Measurements from ENCODE around the gene NMD3. TPM values are rescaled to one million over a fixed set of nuclear protein-coding genes. Genes with fewer than 3 reads are reported as not detected.

The NMD3 gene
- total and polyA plus RNA-seq, 2 of the 13 experiments (the other 11 are each of a cell fraction or from before 2014, with no cell fraction given) = 44.2 to 55.2 TPM

GRCh38 chr3:161266731-161267150 lies 45.6 kb downstream of the NMD3 start:
- no peaks in the 10 kb centered on the region for H4K20me1 ChIP-seq (ENCODE audit: insufficient read depth, low read length)
- H3K4me3 ChIP-seq (replicated peaks in 1 of 3; ENCODE audit: insufficient read depth in 1 of 3, low read depth in 2 of 3, low read length in 3 of 3) = no peak overlapping the region
- intact Hi-C loops (cut with micrococcal nuclease; ENCODE audit: unreplicated experiment) (no loop called here), in situ Hi-C loops (cut with HindIII; ENCODE audit: extremely low pct_ligation_motif_present, low pct_unique_long_range_greater_than_20kb) (no loop called here)
- no peaks in the 10 kb centered on the region for H3K79me2 ChIP-seq (ENCODE audit: insufficient read depth, low read length)
- BruUV-seq (replicated peaks) = no TSS peak
- ChIA-PET POLR2A (interaction anchor here (1.3 to 1.7 kb wide), 2 partner anchors 45 to 154 kb away, joined by 3 to 6 read pairs; partner anchors contain the start of gene NMD3), CTCF (ENCODE audit: low intra/inter-chr PET ratio, low total read pairs) (no interaction called here)
- H3K4me1 ChIP-seq (ENCODE audit: insufficient read depth, low read length) = peaks cover 23% of the 10 kb centered on the region
- H2AFZ ChIP-seq (ENCODE audit: low read length) = no peak overlapping the region
- H3K9me3 ChIP-seq (ENCODE audit: low read length) = peaks cover 6% of the 10 kb centered on the region
- H3K27me3 ChIP-seq (ENCODE audit: control insufficient read depth in 1 of 2, insufficient read depth in 2 of 2, low read length in 2 of 2) = no peaks in the 10 kb centered on the region
- no peak overlapping the region for H3K27ac ChIP-seq (ENCODE audit: extremely low read length, insufficient read depth, low read length)
- no peak overlapping the region for H3K4me2 ChIP-seq (ENCODE audit: low read depth, low read length)
- DNase-seq (ENCODE audit: low spot score) (peak; percentile 43), ATAC-seq (peak; percentile 36; the same call in 2 of the 3 replicates), FAIRE-seq (no peak)
- no peak overlapping the region for H3K9ac ChIP-seq (ENCODE audit: insufficient read depth, low read depth, low read length)
- 74% methylated on average over 1 of the region's 1 CpG for WGBS (ENCODE audit: low lambda C conversion rate)
- peaks cover 0 to 2% of the 10 kb centered on the region in 2 experiments; a peak in 1 of 5 replicates for H3K36me3 ChIP-seq (replicated peaks in 1 of 2; ENCODE audit: control insufficient read depth in 1 of 2, insufficient read depth in 2 of 2, low read length in 2 of 2)
- TF ChIP-seq SAP130 (CRISPR knock-in tag; IDR thresholded peaks at IDR 0.05; ENCODE audit: low read depth) = 0 out of 2 replicates have a peak, but pooled peaks have one; percentile 30
- TF ChIP-seq SOX13 (IDR thresholded peaks at IDR 0.05) = no peak
- TF ChIP-seq SOX13 (CRISPR knock-in tag; conservative IDR thresholded peaks at IDR 0.05 in 1 of 2, IDR thresholded peaks at IDR 0.05 in 1 of 2) = no peak
- TF ChIP-seq TFAP4 (IDR thresholded peaks at IDR 0.05; ENCODE audit: borderline replicate concordance, low read depth) = peak; percentile 76
- no peak for TF ChIP-seq PLSCR1 (CRISPR knock-in tag; IDR thresholded peaks at IDR 0.05; ENCODE audit: borderline replicate concordance)
- TF ChIP-seq ZSCAN20 (CRISPR knock-in tag; IDR thresholded peaks at IDR 0.05; ENCODE audit: borderline replicate concordance) = no peak
- TF ChIP-seq IRF9 (CRISPR knock-in tag; IDR thresholded peaks at IDR 0.05; ENCODE audit: borderline replicate concordance) = no peak
- TF ChIP-seq TEF (CRISPR knock-in tag; IDR thresholded peaks at IDR 0.05) = no peak
- peak; percentile 73 for TF ChIP-seq FOSL2 (CRISPR knock-in tag; IDR thresholded peaks at IDR 0.05)
- no peak for TF ChIP-seq ZNF788 (CRISPR knock-in tag; IDR thresholded peaks at IDR 0.05; ENCODE audit: borderline replicate concordance)
- peak; percentile 59; the same call in 1 of the 2 replicates for TF ChIP-seq FOXP1 (IDR thresholded peaks at IDR 0.05)
- peak; percentile 86 for TF ChIP-seq FOXP1 (CRISPR knock-in tag; IDR thresholded peaks at IDR 0.05)
- TF ChIP-seq, protein P1, sequence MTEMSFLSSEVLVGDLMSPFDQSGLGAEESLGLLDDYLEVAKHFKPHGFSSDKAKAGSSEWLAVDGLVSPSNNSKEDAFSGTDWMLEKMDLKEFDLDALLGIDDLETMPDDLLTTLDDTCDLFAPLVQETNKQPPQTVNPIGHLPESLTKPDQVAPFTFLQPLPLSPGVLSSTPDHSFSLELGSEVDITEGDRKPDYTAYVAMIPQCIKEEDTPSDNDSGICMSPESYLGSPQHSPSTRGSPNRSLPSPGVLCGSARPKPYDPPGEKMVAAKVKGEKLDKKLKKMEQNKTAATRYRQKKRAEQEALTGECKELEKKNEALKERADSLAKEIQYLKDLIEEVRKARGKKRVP (CRISPR knock-in tag; IDR thresholded peaks at IDR 0.05) = peak in 1 of 2 experiments; percentile 87; a peak in 2 of 4 replicates
- TF ChIP-seq ZNF234 (CRISPR knock-in tag; conservative IDR thresholded peaks at IDR 0.05) = no peak
- no peak for TF ChIP-seq KLF9 (CRISPR knock-in tag; IDR thresholded peaks at IDR 0.05; ENCODE audit: low read depth)
- TF ChIP-seq KDM6A (CRISPR knock-in tag; IDR thresholded peaks at IDR 0.05; ENCODE audit: low read depth) = no peak
- TF ChIP-seq AGO2 (optimal IDR thresholded peaks at IDR 0.05; ENCODE audit: low read depth, low read length) = no peak
- TF ChIP-seq, protein P2, sequence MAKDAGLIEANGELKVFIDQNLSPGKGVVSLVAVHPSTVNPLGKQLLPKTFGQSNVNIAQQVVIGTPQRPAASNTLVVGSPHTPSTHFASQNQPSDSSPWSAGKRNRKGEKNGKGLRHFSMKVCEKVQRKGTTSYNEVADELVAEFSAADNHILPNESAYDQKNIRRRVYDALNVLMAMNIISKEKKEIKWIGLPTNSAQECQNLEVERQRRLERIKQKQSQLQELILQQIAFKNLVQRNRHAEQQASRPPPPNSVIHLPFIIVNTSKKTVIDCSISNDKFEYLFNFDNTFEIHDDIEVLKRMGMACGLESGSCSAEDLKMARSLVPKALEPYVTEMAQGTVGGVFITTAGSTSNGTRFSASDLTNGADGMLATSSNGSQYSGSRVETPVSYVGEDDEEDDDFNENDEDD (CRISPR knock-in tag; IDR thresholded peaks at IDR 0.05; ENCODE audit: borderline replicate concordance) = no peak
- TF ChIP-seq TEAD2 (CRISPR knock-in tag; IDR thresholded peaks at IDR 0.05) = no peak
